Upper lobe of left lung (tissue), 4 donors: ENCODE results near the gene MPPED2.

Experiments used
- EP300 ChIP-seq, 4 donors: sonication (generic); formaldehyde crosslinking; IDR thresholded peaks; one replicate each; pipeline ENCODE4 v1.5.1; 2017; ENCODE audit warnings: antibody characterized with exemption in 4 of 4, control low read depth in 2 of 4
- POLR2A ChIP-seq, 4 donors: fragments of 450-650 bp; IDR thresholded peaks; one replicate each; pipeline ENCODE4 v1.5.1; 2016 to 2017; ENCODE audit warnings: antibody characterized with exemption in 4 of 4, mild to moderate bottlenecking in 2 of 4
- POLR2AphosphoS5 ChIP-seq, 2 donors: sonication (generic); formaldehyde crosslinking; IDR thresholded peaks; one replicate each; pipeline ENCODE4 v1.5.1; 2017; ENCODE audit warnings: antibody characterized with exemption in 2 of 2
- TF ChIP-seq, protein P1 (sequence below), 6 experiments: fragments of 450-650 bp in 4 of 6; fragments of 200-600 bp in 2 of 6; sonication (generic) in 2 of 6; IDR thresholded peaks; one replicate each; pipeline ENCODE4 v1.5.1; 2016 to 2019; ENCODE audit warnings: antibody characterized with exemption in 6 of 6

DNA sequence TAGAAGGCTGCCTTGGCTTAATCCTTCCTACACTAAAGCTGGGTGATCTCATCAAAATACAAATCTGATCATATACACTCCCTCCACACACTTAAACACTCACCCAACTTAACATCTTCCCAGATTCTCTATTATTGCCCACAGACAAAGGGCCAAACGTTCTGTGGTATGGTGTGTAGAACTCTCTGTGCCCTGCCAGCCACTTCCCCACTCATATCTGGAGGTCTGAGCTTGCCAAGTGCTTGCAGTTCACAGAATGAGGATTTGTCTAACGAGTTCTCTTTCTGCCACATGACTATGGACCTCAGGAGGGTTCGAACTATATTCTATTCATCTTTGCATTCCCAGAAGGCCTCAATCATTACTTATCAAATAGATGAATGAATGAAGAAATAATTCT is 77.6 kb downstream of the MPPED2 start:
- TF ChIP-seq, protein P1, sequence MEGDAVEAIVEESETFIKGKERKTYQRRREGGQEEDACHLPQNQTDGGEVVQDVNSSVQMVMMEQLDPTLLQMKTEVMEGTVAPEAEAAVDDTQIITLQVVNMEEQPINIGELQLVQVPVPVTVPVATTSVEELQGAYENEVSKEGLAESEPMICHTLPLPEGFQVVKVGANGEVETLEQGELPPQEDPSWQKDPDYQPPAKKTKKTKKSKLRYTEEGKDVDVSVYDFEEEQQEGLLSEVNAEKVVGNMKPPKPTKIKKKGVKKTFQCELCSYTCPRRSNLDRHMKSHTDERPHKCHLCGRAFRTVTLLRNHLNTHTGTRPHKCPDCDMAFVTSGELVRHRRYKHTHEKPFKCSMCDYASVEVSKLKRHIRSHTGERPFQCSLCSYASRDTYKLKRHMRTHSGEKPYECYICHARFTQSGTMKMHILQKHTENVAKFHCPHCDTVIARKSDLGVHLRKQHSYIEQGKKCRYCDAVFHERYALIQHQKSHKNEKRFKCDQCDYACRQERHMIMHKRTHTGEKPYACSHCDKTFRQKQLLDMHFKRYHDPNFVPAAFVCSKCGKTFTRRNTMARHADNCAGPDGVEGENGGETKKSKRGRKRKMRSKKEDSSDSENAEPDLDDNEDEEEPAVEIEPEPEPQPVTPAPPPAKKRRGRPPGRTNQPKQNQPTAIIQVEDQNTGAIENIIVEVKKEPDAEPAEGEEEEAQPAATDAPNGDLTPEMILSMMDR (IDR thresholded peaks at IDR 0.05): no peak
- TF ChIP-seq POLR2A (IDR thresholded peaks at IDR 0.05): no peak
- no peak for TF ChIP-seq POLR2AphosphoS5 (IDR thresholded peaks at IDR 0.05)
- no peak for TF ChIP-seq EP300 (IDR thresholded peaks at IDR 0.05)
